Erythroblast (primary cell): ENCODE measurements around the gene BRI3BP.

Experiments
- GATA1 ChIP-seq: IDR thresholded peaks from 2 replicates; pipeline ENCODE4 v1.6.1; 2011; ENCODE audit warnings: low read depth, mild to moderate bottlenecking, control low read depth, low read length, moderate library complexity
- POLR2A ChIP-seq: IDR thresholded peaks from 2 replicates; pipeline ENCODE4 v1.6.1; 2011; ENCODE audit warnings: mild to moderate bottlenecking, low read length

DNA sequence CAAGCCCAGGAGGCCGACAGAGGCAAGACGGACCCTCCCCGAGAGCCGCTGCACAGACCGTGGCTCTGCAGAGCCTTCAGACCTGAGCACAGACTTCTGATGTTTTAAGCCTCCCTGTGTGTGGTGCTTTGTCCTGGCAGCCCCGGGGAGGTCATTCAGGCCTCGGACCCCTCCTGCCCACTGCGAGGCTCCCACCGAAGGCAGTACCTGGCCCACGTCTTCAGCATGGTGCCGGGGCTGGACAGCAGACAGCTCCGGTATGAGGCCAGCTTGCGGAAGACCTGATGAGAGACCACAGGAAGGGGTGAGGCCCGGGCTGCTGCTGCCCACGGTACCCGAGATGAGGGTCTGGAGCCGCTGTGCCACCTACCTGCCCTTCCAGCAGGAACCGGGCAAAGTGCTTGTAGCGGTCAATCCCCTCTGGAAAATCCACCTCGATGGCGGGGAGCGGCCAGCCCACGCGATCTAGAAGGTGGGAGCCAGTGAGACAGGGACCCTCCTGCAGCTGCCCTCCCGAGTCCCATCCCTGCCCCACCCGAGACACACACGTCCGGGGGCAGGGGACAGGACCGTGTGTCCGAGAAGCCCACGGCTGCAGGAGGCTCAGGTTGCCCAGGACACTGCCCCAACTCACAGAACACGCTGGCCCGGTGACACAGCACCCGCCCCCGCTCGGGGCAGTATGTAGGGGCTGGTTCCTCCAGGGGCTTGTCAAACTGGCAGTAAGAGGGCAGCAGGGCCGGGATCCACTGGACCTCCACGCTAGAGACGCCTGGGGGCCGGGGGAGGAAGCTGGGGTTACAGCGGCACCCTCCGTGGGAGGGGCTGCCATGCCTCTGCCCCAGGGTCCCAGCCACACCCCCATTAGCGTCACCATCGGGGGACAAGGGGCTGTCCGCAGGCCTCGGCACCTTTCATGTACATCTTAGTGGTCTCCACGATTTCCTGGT is 43.4 kb upstream of the BRI3BP start:
- no peak for TF ChIP-seq POLR2A
- no peak for TF ChIP-seq GATA1
